Cardiac muscle cell (in vitro differentiated cells and primary cell): Measurements from ENCODE around the gene GAPVD1. TPM values are rescaled to one million over a fixed set of nuclear protein-coding genes. Genes with fewer than 3 reads are reported as not detected.

Source experiments
- DNase-seq, 2 donors: peaks; one replicate each; pipeline versions ENCODE4 v3.0.0 to v3.0.0-alpha.2; 2010 to 2017; ENCODE audit warnings: low read depth in 1 of 2, low spot score in 1 of 2
- H3K27ac ChIP-seq: fragments of 200-600 bp; sonication (generic); 2 replicates; pipeline ENCODE4 v1.5.1; 2016
- H3K27me3 ChIP-seq: fragments of 200-600 bp; sonication (generic); 2 replicates; pipeline ENCODE4 v1.6.0; 2016; ENCODE audit warnings: control low read depth
- H3K36me3 ChIP-seq: fragments of 200-600 bp; sonication (generic); 2 replicates; pipeline ENCODE4 v1.5.1; 2016; ENCODE audit warnings: control low read depth
- H3K4me1 ChIP-seq: fragments of 200-600 bp; sonication (generic); 2 replicates; pipeline ENCODE4 v1.8.1; 2017; ENCODE audit warnings: low read depth, mild to moderate bottlenecking, mixed run types
- H3K4me3 ChIP-seq: fragments of 200-600 bp; sonication (generic); 2 replicates; pipeline ENCODE4 v1.5.1; 2016; ENCODE audit warnings: mild to moderate bottlenecking
- H3K9me3 ChIP-seq: fragments of 200-600 bp; sonication (generic); 2 replicates; pipeline ENCODE4 v1.5.1; 2017; ENCODE audit warnings: low read depth, mild to moderate bottlenecking, control low read depth
- CTCF ChIP-seq: IDR thresholded peaks from 2 replicates; pipeline ENCODE4 v1.5.1; 2012; ENCODE audit warnings: low read depth, mild to moderate bottlenecking, low read length
- polyA plus RNA-seq: library from polyadenylated mRNA; unstranded; fragments of >200 nt; fragmentation: Nextera tagmentation; extraction: Ambion mirVana; gene quantifications from 2 replicates; pipeline ENCODE4 v1.2.1, GENCODE V29; 2016
- total RNA-seq: library from RNA; depleted of rRNA; stranded (reverse); fragments of >200 nt; gene quantifications from 2 replicates; pipeline ENCODE4 v1.2.3, GENCODE V29; 2016

Gene GAPVD1
- total and polyA plus RNA-seq, 2 experiments from 2014 or later = 34.2 to 39.3 TPM

GRCh38 chr9:125416517-125416916, 154.9 kb downstream of the GAPVD1 start:
- H3K36me3 ChIP-seq = no peaks in the 10 kb centered on the region
- H3K9me3 ChIP-seq = no peaks in the 10 kb centered on the region
- H3K27ac ChIP-seq = peak overlapping the region; percentile 69
- no peaks in the 10 kb centered on the region for H3K4me1 ChIP-seq
- TF ChIP-seq CTCF = no peak
- no peak for DNase-seq
- H3K4me3 ChIP-seq = no peak overlapping the region
- H3K27me3 ChIP-seq = no peaks in the 10 kb centered on the region

Other genes with a start within 250 kb of the GAPVD1 start
- 4.6 and 15.0 TPM in 2 replicates for gene SCAI, start 118.3 kb upstream of the GAPVD1 start, total RNA-seq
- 4.4 and 12.5 TPM in 2 replicates for gene SCAI, start 118.3 kb upstream of the GAPVD1 start, polyA plus RNA-seq
- gene PPP6C, start 72.0 kb upstream of the GAPVD1 start, total RNA-seq = 16.5 TPM in 2 replicates
- gene PPP6C, start 72.0 kb upstream of the GAPVD1 start, polyA plus RNA-seq = 16.3 and 27.7 TPM in 2 replicates
- 8.7 and 16.1 TPM in 2 replicates for gene RABEPK, start 61.3 kb upstream of the GAPVD1 start, total RNA-seq
- 20.0 and 27.2 TPM in 2 replicates for gene RABEPK, start 61.3 kb upstream of the GAPVD1 start, polyA plus RNA-seq
- gene HSPA5, start 20.5 kb upstream of the GAPVD1 start, total RNA-seq = 69.2 and 182 TPM in 2 replicates
- 285 and 882 TPM in 2 replicates for gene HSPA5, start 20.5 kb upstream of the GAPVD1 start, polyA plus RNA-seq